PC-9 (cell line): Measurements from ENCODE around the gene RPRD1A. TPM values are rescaled to one million over a fixed set of nuclear protein-coding genes. Genes with fewer than 3 reads are reported as not detected.

Experiments used
- BruUV-seq: library from RNA; stranded (reverse); fragments of 400-500 nt; replicated peaks from 2 replicates; lab custom pipeline; 2021; lab: Mats Ljungman, UMichigan
- CTCF ChIA-PET: fragments of 300-600 bp; sonication (Branson Sonifier 250); formaldehyde crosslinking; loops from one replicate; lab custom pipeline; 2022; ENCODE audit warnings: antibody characterized with exemption; lab: Charles Lee
- POLR2A ChIA-PET: fragments of 300-600 bp; sonication (Branson Sonifier 250); formaldehyde crosslinking; loops from one replicate; lab custom pipeline; 2022; ENCODE audit warnings: antibody characterized with exemption; ENCODE audit not compliant: unreplicated experiment; lab: Charles Lee
- DNase-seq, 2 experiments: peaks; one replicate each; pipeline versions ENCODE4 v3.0.0 to v3.0.0-alpha.2; 2015 to 2022; ENCODE audit warnings: mixed read lengths in 1 of 2
- H2AFZ ChIP-seq: fragments of 200-600 bp; sonication (generic); 2 replicates; pipeline ENCODE4 v1.8.1; 2017; ENCODE audit warnings: antibody characterized with exemption
- H3F3A ChIP-seq: fragments of 200-600 bp; sonication (generic); 2 replicates; pipeline ENCODE4 v1.8.1; 2017; ENCODE audit warnings: antibody characterized with exemption, mild to moderate bottlenecking, low read depth; ENCODE audit not compliant: insufficient read depth
- H3K27ac ChIP-seq: fragments of 200-600 bp; sonication (generic); 2 replicates; pipeline ENCODE4 v1.6.1; 2016; ENCODE audit warnings: mixed run types
- H3K27me3 ChIP-seq: fragments of 200-600 bp; sonication (generic); 2 replicates; pipeline ENCODE4 v1.6.1; 2016; ENCODE audit warnings: low read depth, mixed run types; ENCODE audit not compliant: insufficient read depth
- H3K36me3 ChIP-seq: fragments of 200-600 bp; sonication (generic); 2 replicates; pipeline ENCODE4 v1.6.1; 2016; ENCODE audit warnings: low read depth, mixed run types
- H3K4me1 ChIP-seq: fragments of 200-600 bp; sonication (generic); replicated peaks from 2 replicates; pipeline ENCODE4 v1.6.1; 2016; ENCODE audit warnings: mixed run types; ENCODE audit not compliant: insufficient read depth
- H3K4me2 ChIP-seq: fragments of 200-600 bp; sonication (generic); 2 replicates; pipeline ENCODE4 v1.6.1; 2017; ENCODE audit warnings: mixed run types
- H3K4me3 ChIP-seq: fragments of 200-600 bp; sonication (generic); 2 replicates; pipeline ENCODE4 v1.6.1; 2016; ENCODE audit warnings: mixed run types
- H3K79me2 ChIP-seq: fragments of 200-600 bp; sonication (generic); 2 replicates; pipeline ENCODE4 v1.6.1; 2017; ENCODE audit warnings: low read depth, mixed run types
- H3K9me2 ChIP-seq: fragments of 200-600 bp; sonication (generic); 2 replicates; pipeline ENCODE4 v1.8.1; 2017; ENCODE audit warnings: mild to moderate bottlenecking; ENCODE audit not compliant: insufficient read depth
- H3K9me3 ChIP-seq: fragments of 200-600 bp; sonication (generic); 2 replicates; pipeline ENCODE4 v1.8.1; 2016; ENCODE audit warnings: low read depth; ENCODE audit not compliant: insufficient read depth
- H4K20me1 ChIP-seq: fragments of 200-600 bp; sonication (generic); 2 replicates; pipeline ENCODE4 v1.8.1; 2017; ENCODE audit not compliant: insufficient read depth
- CTCF ChIP-seq: fragments of 200-600 bp; sonication (generic); conservative IDR thresholded peaks from 2 replicates; pipeline ENCODE4 v1.6.1; 2017; ENCODE audit warnings: mixed run types, antibody characterized with exemption, mild to moderate bottlenecking, moderate library complexity
- EZH2 ChIP-seq: fragments of 200-600 bp; sonication (generic); IDR thresholded peaks from 2 replicates; pipeline ENCODE4 v1.8.0; 2017; ENCODE audit warnings: antibody characterized with exemption, low read depth
- intact Hi-C: fragments of 100-400 bp; cut with micrococcal nuclease; formaldehyde crosslinking; loops from one replicate; pipeline ENCODE4 v1.10.0; 2022; ENCODE audit not compliant: unreplicated experiment
- total RNA-seq: library from RNA; stranded (reverse); gene quantifications from 2 replicates; pipeline ENCODE4 v1.2.3, GENCODE V29; 2021

Gene RPRD1A
- total RNA-seq, 1 experiment from 2014 or later = 34.2 TPM

GRCh38 chr18:35942133-35942532 is 125.2 kb downstream of the RPRD1A start:
- Histone ChIP-seq H3K79me2 (no peaks in the 10 kb centered on the region), H3K4me1 (peaks cover 12% of the 10 kb centered on the region), H3K4me3 (no peak overlapping the region), H2AFZ (no peak overlapping the region), H3K27ac (no peak overlapping the region), H3K36me3 (no peaks in the 10 kb centered on the region), H3F3A (no peaks in the 10 kb centered on the region; the same call in 1 of the 2 replicates), H3K27me3 (no peaks in the 10 kb centered on the region), H3K9me2 (no peaks in the 10 kb centered on the region), H3K9me3 (no peaks in the 10 kb centered on the region), H3K4me2 (no peak overlapping the region), H4K20me1 (no peaks in the 10 kb centered on the region)
- ChIA-PET POLR2A (no interaction called here), CTCF (no interaction called here)
- no TSS peak for BruUV-seq
- intact Hi-C loops = no loop called here
- no peak for DNase-seq
- TF ChIP-seq EZH2 (no peak), CTCF (no peak)

GRCh38 chr18:35941299-35941698 is 126.1 kb downstream of the RPRD1A start:
- Histone ChIP-seq H3F3A (no peaks in the 10 kb centered on the region; the same call in 1 of the 2 replicates), H3K36me3 (no peaks in the 10 kb centered on the region), H3K4me2 (no peak overlapping the region), H3K27me3 (no peaks in the 10 kb centered on the region), H3K9me3 (no peaks in the 10 kb centered on the region), H4K20me1 (no peaks in the 10 kb centered on the region), H3K27ac (no peak overlapping the region), H3K4me1 (peaks cover 12% of the 10 kb centered on the region), H2AFZ (no peak overlapping the region), H3K4me3 (no peak overlapping the region), H3K9me2 (no peaks in the 10 kb centered on the region), H3K79me2 (no peaks in the 10 kb centered on the region)
- intact Hi-C loops = no loop called here
- ChIA-PET CTCF (interaction anchor here (0.6 kb wide), 1 partner anchor 162 kb away, joined by 3 read pairs; no protein-coding TSS in a partner anchor), POLR2A (no interaction called here)
- DNase-seq = no peak
- no TSS peak for BruUV-seq
- no peak for TF ChIP-seq EZH2
- no peak for TF ChIP-seq CTCF

Other genes with a start within 250 kb of the RPRD1A start
- gene SLC39A6, start 61.8 kb upstream of the RPRD1A start, total RNA-seq = 14.8 and 20.3 TPM in 2 replicates
- gene ELP2, start 62.3 kb upstream of the RPRD1A start, total RNA-seq = 54.2 and 68.3 TPM in 2 replicates
- gene MOCOS, start 119.9 kb upstream of the RPRD1A start, total RNA-seq = 22.7 and 30.4 TPM in 2 replicates
- 10.6 and 13.3 TPM in 2 replicates for gene FHOD3, start 230.2 kb upstream of the RPRD1A start, total RNA-seq